CD14-positive monocyte (primary cell): ENCODE measurements around the gene PHKA2. TPM values are rescaled to one million over a fixed set of nuclear protein-coding genes. Genes with fewer than 3 reads are reported as not detected.

Source experiments
- DNase-seq, 3 donors: peaks; one replicate each; pipeline ENCODE4 v3.0.0-alpha.2; 2011 to 2022
- H2AFZ ChIP-seq: 2 replicates; pipeline ENCODE4 v1.6.0; 2012; ENCODE audit warnings: mild to moderate bottlenecking, low read depth, low read length, inconsistent platforms; ENCODE audit not compliant: insufficient read depth, poor library complexity, severe bottlenecking
- H3K27ac ChIP-seq, 2 donors: 1 replicate in 1 of 2; 2 replicates in 1 of 2; pipeline ENCODE4 v1.5.1; 2012 to 2013; ENCODE audit warnings: low read length in 2 of 2, control low read depth in 1 of 2, inconsistent platforms in 1 of 2, low read depth in 1 of 2, mild to moderate bottlenecking in 1 of 2
- H3K27me3 ChIP-seq, 2 donors: one replicate each; pipeline versions ENCODE4 v1.6.0 to v1.6.1; 2011 to 2013; ENCODE audit warnings: low read length in 2 of 2; ENCODE audit not compliant: control insufficient read depth in 2 of 2, insufficient read depth in 2 of 2
- H3K36me3 ChIP-seq, 2 donors: replicated peaks in 1 of 2; 1 replicate in 1 of 2; 2 replicates in 1 of 2; pipeline versions ENCODE4 v1.5.1 to v1.6.1; 2012 to 2013; ENCODE audit warnings: low read length in 2 of 2, control low read depth in 1 of 2, inconsistent platforms in 1 of 2, mild to moderate bottlenecking in 1 of 2; ENCODE audit not compliant: insufficient read depth in 2 of 2, control insufficient read depth in 1 of 2
- H3K4me1 ChIP-seq, 2 donors: 1 replicate in 1 of 2; 2 replicates in 1 of 2; pipeline versions ENCODE4 v1.5.1 to v1.6.1; 2012 to 2013; ENCODE audit warnings: low read length in 2 of 2, control low read depth in 1 of 2, inconsistent platforms in 1 of 2, mild to moderate bottlenecking in 1 of 2, moderate library complexity in 1 of 2; ENCODE audit not compliant: insufficient read depth in 2 of 2, control insufficient read depth in 1 of 2
- H3K4me2 ChIP-seq: replicated peaks from 2 replicates; pipeline ENCODE3; 2012; ENCODE audit warnings: low read length, moderate library complexity, mild to moderate bottlenecking; ENCODE audit not compliant: poor library complexity, severe bottlenecking; ENCODE audit errors: extremely low read depth
- H3K4me3 ChIP-seq, 3 experiments: fragments of 200-600 bp in 1 of 3; sonication (generic) in 1 of 3; replicated peaks in 1 of 3; 1 replicate in 2 of 3; 2 replicates in 1 of 3; pipeline ENCODE4 v1.5.1; 2011 to 2013; ENCODE audit warnings: low read length in 3 of 3, mild to moderate bottlenecking in 3 of 3, control low read depth in 2 of 3, low read depth in 2 of 3, inconsistent platforms in 1 of 3, moderate library complexity in 1 of 3
- H3K79me2 ChIP-seq: 2 replicates; pipeline ENCODE4 v1.6.0; 2012; ENCODE audit warnings: mild to moderate bottlenecking, control low read depth, inconsistent platforms, low read length, moderate library complexity; ENCODE audit not compliant: insufficient read depth
- H3K9ac ChIP-seq: 2 replicates; pipeline ENCODE4 v1.6.0; 2017; ENCODE audit warnings: low read length, mild to moderate bottlenecking; ENCODE audit not compliant: insufficient read depth, poor library complexity, severe bottlenecking
- H3K9me3 ChIP-seq, 2 donors: replicated peaks in 1 of 2; 1 replicate in 1 of 2; 2 replicates in 1 of 2; pipeline versions ENCODE4 v1.5.1 to v1.6.1; 2012 to 2013; ENCODE audit warnings: low read length in 2 of 2, control low read depth in 1 of 2; ENCODE audit not compliant: control insufficient read depth in 1 of 2, insufficient read depth in 1 of 2
- H4K20me1 ChIP-seq: 2 replicates; pipeline ENCODE4 v1.6.0; 2012; ENCODE audit warnings: mild to moderate bottlenecking, low read length, control low read depth, moderate library complexity; ENCODE audit not compliant: insufficient read depth
- H3K27ac Mint-ChIP-seq, 7 donors: one replicate each; pipeline ENCODE4 v1.8.0; 2020; ENCODE audit warnings: mild to moderate bottlenecking in 7 of 7, mixed read lengths in 7 of 7, moderate library complexity in 6 of 7, inconsistent platforms in 2 of 7
- H3K27me3 Mint-ChIP-seq, 3 donors: one replicate each; pipeline ENCODE4 v1.8.0; 2021 to 2022; ENCODE audit warnings: low read depth in 3 of 3, mild to moderate bottlenecking in 3 of 3, mixed read lengths in 3 of 3, moderate library complexity in 3 of 3, inconsistent platforms in 1 of 3
- H3K36me3 Mint-ChIP-seq, 2 donors: one replicate each; pipeline ENCODE4 v1.8.0; 2020; ENCODE audit warnings: mixed read lengths in 2 of 2, inconsistent platforms in 1 of 2, mild to moderate bottlenecking in 1 of 2
- H3K4me1 Mint-ChIP-seq: one replicate; pipeline ENCODE4 v1.8.0; 2020; ENCODE audit warnings: mild to moderate bottlenecking, mixed read lengths
- H3K4me3 Mint-ChIP-seq, 2 donors: one replicate each; pipeline ENCODE4 v1.8.0; 2020; ENCODE audit warnings: mild to moderate bottlenecking in 2 of 2, mixed read lengths in 2 of 2, moderate library complexity in 1 of 2
- H3K9me3 Mint-ChIP-seq, 7 donors: one replicate each; pipeline ENCODE4 v1.8.0; 2020 to 2022; ENCODE audit warnings: mixed read lengths in 7 of 7, mild to moderate bottlenecking in 6 of 7, moderate library complexity in 6 of 7, inconsistent platforms in 2 of 7
- CTCF ChIP-seq: fragments of 200-600 bp; IDR thresholded peaks from one replicate; pipeline ENCODE4 v1.8.0; 2022; ENCODE audit warnings: antibody characterized with exemption, mild to moderate bottlenecking
- WGBS: methylation state at CpG from one replicate; pipeline ENCODE4 v1.1.5; 2013; ENCODE audit warnings: missing lambda C conversion rate; ENCODE audit not compliant: insufficient coverage; 5-methylcytosine and 5-hydroxymethylcytosine counted together
- intact Hi-C, 2 donors: fragments of 100-400 bp; cut with micrococcal nuclease; formaldehyde crosslinking; loops; one replicate each; pipeline versions ENCODE4 v1.15.0 to v1.15.1; 2023
- polyA plus RNA-seq, 3 donors: library from polyadenylated mRNA; depleted of rRNA in 1 of 3; unstranded in 2 of 3; stranded (reverse) in 1 of 3; fragments of 300-500 nt in 2 of 3; fragments of >200 nt in 1 of 3; fragmentation: Illumina TruSeq in 2 of 3; gene quantifications; 1 replicate in 2 of 3; 2 replicates in 1 of 3; pipeline ENCODE4 v1.2.3, GENCODE V29; 2012 to 2021

Gene PHKA2
- polyA plus RNA-seq, 3 donors: 8.7 to 63.3 (median 9.1) TPM

GRCh38 chrX:18934708-18935107 lies 49.2 kb downstream of the PHKA2 start:
- Histone ChIP-seq H4K20me1 (no peaks in the 10 kb centered on the region), H3K4me3 (no peak overlapping the region), H3K9me3 (no peaks in the 10 kb centered on the region), H3K4me2 (no peak overlapping the region), H3K36me3 (peaks cover 42 to 79% of the 10 kb centered on the region in 2 donors), H3K79me2 (no peaks in the 10 kb centered on the region), H3K27me3 (no peaks in the 10 kb centered on the region), H3K27ac (no peak overlapping the region), H3K4me1 (no peaks in the 10 kb centered on the region), H2AFZ (no peak overlapping the region), H3K9ac (no peak overlapping the region)
- H3K27ac Mint-ChIP-seq: peak overlapping the region in 1 of 7 donors; percentile 17
- no peak for DNase-seq
- TF ChIP-seq CTCF: no peak
- peaks cover 0 to 2% (median 0%) of the 10 kb centered on the region in 3 donors for H3K27me3 Mint-ChIP-seq
- no peak overlapping the region for H3K4me3 Mint-ChIP-seq
- 100% methylated on average over 1 of the region's 3 CpGs for WGBS
- H3K4me1 Mint-ChIP-seq: no peaks in the 10 kb centered on the region
- intact Hi-C loops: loop anchor here (5.0 to 10.0 kb wide), 3 partner anchors 50 to 400 kb away; partner anchors contain the start of gene PHKA2 (in 1 of the 2)
- H3K9me3 Mint-ChIP-seq: no peaks in the 10 kb centered on the region
- H3K36me3 Mint-ChIP-seq: peaks cover 51 to 64% of the 10 kb centered on the region in 2 donors

GRCh38 chrX:18933617-18934016 lies 50.3 kb downstream of the PHKA2 start:
- no peaks in the 10 kb centered on the region for H4K20me1 ChIP-seq
- H3K27ac Mint-ChIP-seq: no peak overlapping the region
- H3K9me3 Mint-ChIP-seq: no peaks in the 10 kb centered on the region
- peaks cover 0 to 2% (median 0%) of the 10 kb centered on the region in 3 donors for H3K27me3 Mint-ChIP-seq
- H3K36me3 Mint-ChIP-seq: peaks cover 53 to 61% of the 10 kb centered on the region in 2 donors
- no peak overlapping the region for H3K4me3 Mint-ChIP-seq
- no peak for TF ChIP-seq CTCF
- H3K9ac ChIP-seq: no peak overlapping the region
- no peaks in the 10 kb centered on the region for H3K9me3 ChIP-seq
- no peak overlapping the region for H3K4me3 ChIP-seq
- H3K4me1 Mint-ChIP-seq: no peaks in the 10 kb centered on the region
- no peaks in the 10 kb centered on the region for H3K27me3 ChIP-seq
- intact Hi-C loops: loop anchor here (5.0 to 10.0 kb wide), 3 partner anchors 51 to 401 kb away; partner anchors contain the start of gene PHKA2 (in 1 of the 2)
- peaks cover 43 to 86% of the 10 kb centered on the region in 2 donors for H3K36me3 ChIP-seq
- no peaks in the 10 kb centered on the region for H3K79me2 ChIP-seq
- no peaks in the 10 kb centered on the region for H3K4me1 ChIP-seq
- no peak for DNase-seq
- no peak overlapping the region for H3K27ac ChIP-seq
- no peak overlapping the region for H2AFZ ChIP-seq
- H3K4me2 ChIP-seq: no peak overlapping the region
- no CpG with 5 or more reads among the region's 3 CpGs for WGBS
